Liver (tissue), 3 donors: ENCODE measurements around the gene SIPA1L3.

Experiments
- ATF3 ChIP-seq: IDR thresholded peaks from 2 replicates; pipeline ENCODE4 v1.6.1; 2016; ENCODE audit warnings: antibody characterized with exemption
- CTCF ChIP-seq: fragments of 150-350 bp; IDR thresholded peaks from 2 replicates; pipeline ENCODE4 v1.5.1; 2017; ENCODE audit warnings: improper control_type of control experiment, low read depth, low read length; ENCODE audit not compliant: missing input control
- FOXA2 ChIP-seq: IDR thresholded peaks from 2 replicates; pipeline ENCODE4 v1.6.1; 2016; ENCODE audit warnings: antibody characterized with exemption
- GABPA ChIP-seq, 2 donors: IDR thresholded peaks in 1 of 2; conservative IDR thresholded peaks in 1 of 2; 2 replicates each; pipeline ENCODE4 v1.6.1; 2016; ENCODE audit warnings: antibody characterized with exemption in 2 of 2, mild to moderate bottlenecking in 1 of 2, moderate library complexity in 1 of 2
- HNF4G ChIP-seq: IDR thresholded peaks from 2 replicates; pipeline ENCODE4 v1.6.1; 2016; ENCODE audit warnings: antibody characterized with exemption
- JUND ChIP-seq, 2 donors: IDR thresholded peaks; 2 replicates each; pipeline ENCODE4 v1.6.1; 2016; ENCODE audit warnings: antibody characterized with exemption in 2 of 2
- MAX ChIP-seq: IDR thresholded peaks from 2 replicates; pipeline ENCODE4 v1.6.1; 2016; ENCODE audit warnings: antibody characterized with exemption
- NR2F2 ChIP-seq: IDR thresholded peaks from 2 replicates; pipeline ENCODE4 v1.6.1; 2016; ENCODE audit warnings: antibody characterized with exemption
- REST ChIP-seq: IDR thresholded peaks from 2 replicates; pipeline ENCODE4 v1.6.1; 2016; ENCODE audit warnings: antibody characterized with exemption, mild to moderate bottlenecking
- SP1 ChIP-seq: IDR thresholded peaks from 2 replicates; pipeline ENCODE4 v1.6.1; 2018; ENCODE audit warnings: antibody characterized with exemption, mild to moderate bottlenecking
- TAF1 ChIP-seq: conservative IDR thresholded peaks from 2 replicates; pipeline ENCODE4 v1.6.1; 2016; ENCODE audit warnings: antibody characterized with exemption, mild to moderate bottlenecking
- YY1 ChIP-seq: IDR thresholded peaks from 2 replicates; pipeline ENCODE4 v1.6.1; 2016; ENCODE audit warnings: antibody characterized with exemption, mild to moderate bottlenecking
- ZBTB33 ChIP-seq: IDR thresholded peaks from 2 replicates; pipeline ENCODE4 v1.6.1; 2016; ENCODE audit warnings: antibody characterized with exemption
- donor health status: healthy.
- donor health status: healthy.

GRCh38 chr19:37946132-37946531 lies 39.1 kb downstream of the SIPA1L3 start:
- no peak for TF ChIP-seq CTCF
- TF ChIP-seq GABPA (IDR thresholded peaks at IDR 0.05 in 1 of 2, conservative IDR thresholded peaks at IDR 0.05 in 1 of 2) = no peak
- TF ChIP-seq ATF3 = no peak
- no peak for TF ChIP-seq JUND (IDR thresholded peaks at IDR 0.05)
- no peak for TF ChIP-seq TAF1
- no peak for TF ChIP-seq HNF4G
- no peak for TF ChIP-seq MAX
- no peak for TF ChIP-seq YY1
- TF ChIP-seq REST = no peak
- TF ChIP-seq ZBTB33 = no peak
- no peak for TF ChIP-seq FOXA2
- no peak for TF ChIP-seq NR2F2
- TF ChIP-seq SP1 = no peak
